ENCODE results near the gene PAXIP1.

PAXIP1 gene

GRCh38 chr7:154917808-154918160 is 85.1 kb downstream of the PAXIP1 start:
- TF ChIP-seq FOXP2 (optimal IDR thresholded peaks at IDR 0.05; ENCODE audit: borderline replicate concordance, extremely low read depth, extremely low read length, insufficient read depth) (no peak), SIN3A (IDR thresholded peaks at IDR 0.05; ENCODE audit: borderline replicate concordance, insufficient read depth, low read length) (no peak), REST (IDR thresholded peaks at IDR 0.05; ENCODE audit: insufficient read depth in 1 of 2, low read depth in 2 of 2, low read length in 2 of 2) (no peak), POLR2AphosphoS5 (IDR thresholded peaks at IDR 0.05; ENCODE audit: low read depth, low read length) (no peak)

- no peak for TF ChIP-seq SIN3A (IDR thresholded peaks at IDR 0.05; ENCODE audit: borderline replicate concordance, insufficient read depth, low read length)
These were observed 85.8 kb downstream of the PAXIP1 start for GRCh38 chr7:154916856-154917807.

- TF ChIP-seq POLR2AphosphoS5 (IDR thresholded peaks at IDR 0.05; ENCODE audit: low read depth, low read length) (no peak), FOXP2 (optimal IDR thresholded peaks at IDR 0.05; ENCODE audit: borderline replicate concordance, extremely low read depth, extremely low read length, insufficient read depth) (no peak), REST (IDR thresholded peaks at IDR 0.05; ENCODE audit: insufficient read depth in 1 of 2, low read depth in 2 of 2, low read length in 2 of 2) (no peak), TAF1 (IDR thresholded peaks at IDR 0.05; ENCODE audit: borderline replicate concordance, insufficient read depth, low read length) (no peak), SIN3A (IDR thresholded peaks at IDR 0.05; ENCODE audit: borderline replicate concordance, insufficient read depth, low read length) (no peak)
These were observed 86.5 kb downstream of the PAXIP1 start for GRCh38 chr7:154916381-154916780.

- no peak for TF ChIP-seq SIN3A (IDR thresholded peaks at IDR 0.05; ENCODE audit: borderline replicate concordance, insufficient read depth, low read length)
- no peak for TF ChIP-seq POLR2AphosphoS5 (IDR thresholded peaks at IDR 0.05; ENCODE audit: low read depth, low read length)
- TF ChIP-seq REST (IDR thresholded peaks at IDR 0.05; ENCODE audit: insufficient read depth in 1 of 2, low read depth in 2 of 2, low read length in 2 of 2), result no peak
- TF ChIP-seq FOXP2 (optimal IDR thresholded peaks at IDR 0.05; ENCODE audit: borderline replicate concordance, extremely low read depth, extremely low read length, insufficient read depth), result no peak
- TF ChIP-seq TAF1 (IDR thresholded peaks at IDR 0.05; ENCODE audit: borderline replicate concordance, insufficient read depth, low read length), result no peak
These were observed 87.3 kb downstream of the PAXIP1 start for GRCh38 chr7:154915600-154915999.

GRCh38 chr7:154914996-154915380 is 87.9 kb downstream of the PAXIP1 start:
- no peak for TF ChIP-seq FOXP2 (optimal IDR thresholded peaks at IDR 0.05; ENCODE audit: borderline replicate concordance, extremely low read depth, extremely low read length, insufficient read depth)
- no peak for TF ChIP-seq TAF1 (IDR thresholded peaks at IDR 0.05; ENCODE audit: borderline replicate concordance, insufficient read depth, low read length)
- no peak for TF ChIP-seq REST (IDR thresholded peaks at IDR 0.05; ENCODE audit: insufficient read depth in 1 of 2, low read depth in 2 of 2, low read length in 2 of 2)
- no peak for TF ChIP-seq POLR2AphosphoS5 (IDR thresholded peaks at IDR 0.05; ENCODE audit: low read depth, low read length)
- TF ChIP-seq SIN3A (IDR thresholded peaks at IDR 0.05; ENCODE audit: borderline replicate concordance, insufficient read depth, low read length), result no peak

Data from PFSK-1 (cell line).